ENCODE measurements around the gene PRMT7.
A peak's percentile ranks its signal among the peaks of the same experiment; 100 is the strongest.

PRMT7 gene

DNA sequence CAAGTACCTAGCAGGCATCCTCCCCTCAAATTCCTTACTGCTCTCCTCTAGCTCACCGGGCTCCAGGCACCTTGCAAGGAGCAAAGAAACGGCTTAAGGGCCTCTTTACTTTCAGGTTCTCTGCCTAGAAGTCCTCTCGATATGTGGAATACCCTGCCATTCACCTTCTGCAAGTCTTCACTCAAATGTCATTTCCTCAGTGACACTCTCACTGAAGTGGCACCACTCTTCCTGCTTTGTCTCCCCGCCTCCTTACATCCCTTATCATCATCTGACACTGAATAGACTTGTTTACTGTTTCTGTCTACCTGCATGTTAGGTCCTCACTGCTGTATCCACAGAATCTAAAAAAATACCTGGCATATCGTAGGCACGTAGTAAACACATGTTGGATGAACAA, 1.0 kb upstream of the PRMT7 start:
- DNase-seq = no peak

GRCh38 chr16:68310437-68310773, 414 bp upstream of the PRMT7 start:
- no peak for DNase-seq

DNA sequence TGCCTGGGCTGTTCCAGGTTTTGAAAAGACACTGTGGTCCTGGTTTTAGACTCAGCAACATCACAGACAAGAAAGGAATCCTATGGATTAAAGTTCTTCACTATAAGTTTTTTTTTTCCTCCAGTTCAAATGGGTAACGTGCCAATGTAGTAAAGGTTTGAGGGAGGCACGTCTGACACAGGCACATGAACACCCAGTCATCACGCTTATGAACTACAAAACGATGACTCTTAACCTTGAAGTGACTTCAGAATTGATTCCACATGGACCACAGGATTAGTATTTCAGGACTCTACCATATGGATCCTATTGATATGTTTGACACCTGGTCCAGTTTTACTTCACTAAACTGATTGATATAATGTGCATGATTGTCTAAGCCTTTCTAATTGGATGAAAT, 2.3 kb downstream of the PRMT7 start:
- no peak for DNase-seq

DNA sequence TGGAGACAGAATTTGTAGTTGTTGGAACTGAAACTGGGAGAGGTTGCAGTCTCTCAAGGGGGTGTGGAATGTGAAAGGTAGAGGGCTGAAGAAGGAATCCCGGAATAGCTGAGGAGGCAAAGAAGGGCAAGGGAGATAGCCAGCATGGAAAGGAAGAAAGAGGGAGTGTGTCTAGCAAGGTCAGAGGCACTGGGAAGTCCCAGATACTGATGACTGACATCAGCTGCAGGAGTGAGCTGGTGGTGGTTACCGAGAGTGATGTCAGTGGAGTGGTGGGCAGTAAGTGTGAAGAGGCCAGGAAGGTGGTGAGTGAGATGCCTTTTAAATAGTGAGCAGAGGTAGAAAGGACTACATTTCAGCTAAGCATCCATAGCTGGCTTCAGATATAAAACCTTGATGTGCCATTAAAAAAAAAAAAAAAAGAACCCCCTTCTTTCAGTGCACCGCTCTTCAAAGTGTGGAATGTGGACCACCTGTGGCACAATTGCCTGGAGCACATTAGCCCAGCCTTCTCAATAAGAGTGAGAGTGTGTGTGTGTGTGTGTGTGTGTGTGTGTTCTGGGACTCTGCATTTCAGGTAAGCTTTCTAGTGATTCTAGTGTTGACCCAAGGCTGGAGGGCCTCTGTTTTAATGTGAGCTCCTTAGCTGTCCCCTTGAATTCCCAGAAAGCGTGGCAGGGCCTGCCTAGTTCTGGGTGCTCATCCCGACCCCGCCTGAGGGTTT, 8.5 kb downstream of the PRMT7 start:
- no peak for DNase-seq

DNA sequence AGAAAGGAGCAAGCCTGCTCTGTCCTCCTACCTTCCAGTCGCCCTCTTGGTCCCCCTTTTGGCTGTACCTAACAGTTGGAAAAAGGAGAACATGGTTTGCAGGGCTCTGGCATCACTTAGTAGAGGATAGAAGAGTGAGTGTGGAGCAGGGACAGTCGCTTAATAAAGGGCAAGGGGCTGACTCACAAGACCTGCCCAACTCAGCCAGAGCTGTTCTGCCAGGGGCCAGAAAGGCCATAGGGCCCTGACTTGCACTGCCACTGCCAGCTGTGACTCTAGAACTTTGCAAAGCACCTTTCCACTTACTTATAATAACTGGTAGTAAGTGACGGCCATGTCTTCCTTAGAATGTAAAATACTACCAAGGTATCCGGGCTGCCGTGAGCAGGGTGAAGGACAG, 13.5 kb downstream of the PRMT7 start:
- no peak for DNase-seq

- no peak for DNase-seq
These were observed 14.1 kb downstream of the PRMT7 start for GRCh38 chr16:68324780-68325357.

GRCh38 chr16:68328151-68328859, 17.5 kb downstream of the PRMT7 start:
- peak; percentile 46 to 83 for DNase-seq

GRCh38 chr16:68328860-68329390, 18.1 kb downstream of the PRMT7 start:
- no peak for DNase-seq

DNA sequence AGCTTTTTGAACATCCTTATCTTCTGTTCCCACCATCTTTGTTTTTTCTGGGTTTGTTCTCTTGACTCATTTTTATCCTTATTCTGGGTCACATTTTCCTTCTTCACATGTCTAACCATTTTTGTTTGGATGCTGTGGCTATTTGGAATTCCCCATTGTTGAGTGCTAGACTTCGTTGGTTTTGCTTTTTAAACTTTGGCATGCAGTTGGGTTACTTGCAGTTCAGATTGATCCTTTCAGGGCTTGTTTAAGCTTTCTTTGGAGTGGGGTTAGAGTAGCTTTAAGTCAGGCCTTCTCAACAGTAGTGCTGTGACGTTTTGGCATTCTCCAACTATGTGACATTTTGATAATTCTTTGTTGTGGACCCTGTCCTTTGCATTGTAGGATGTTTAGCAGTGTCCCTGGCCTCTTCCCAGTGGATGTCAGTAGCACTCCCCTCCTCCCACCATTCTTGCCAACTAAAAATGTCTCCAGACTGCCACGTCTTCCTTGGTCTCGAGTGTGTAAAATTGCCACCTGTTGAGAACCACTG, 21.1 kb downstream of the PRMT7 start:
- DNase-seq = no peak

GRCh38 chr16:68332411-68333121, 21.7 kb downstream of the PRMT7 start:
- DNase-seq = no peak

GRCh38 chr16:68335175-68335574, 24.4 kb downstream of the PRMT7 start:
- no peak for DNase-seq

DNA sequence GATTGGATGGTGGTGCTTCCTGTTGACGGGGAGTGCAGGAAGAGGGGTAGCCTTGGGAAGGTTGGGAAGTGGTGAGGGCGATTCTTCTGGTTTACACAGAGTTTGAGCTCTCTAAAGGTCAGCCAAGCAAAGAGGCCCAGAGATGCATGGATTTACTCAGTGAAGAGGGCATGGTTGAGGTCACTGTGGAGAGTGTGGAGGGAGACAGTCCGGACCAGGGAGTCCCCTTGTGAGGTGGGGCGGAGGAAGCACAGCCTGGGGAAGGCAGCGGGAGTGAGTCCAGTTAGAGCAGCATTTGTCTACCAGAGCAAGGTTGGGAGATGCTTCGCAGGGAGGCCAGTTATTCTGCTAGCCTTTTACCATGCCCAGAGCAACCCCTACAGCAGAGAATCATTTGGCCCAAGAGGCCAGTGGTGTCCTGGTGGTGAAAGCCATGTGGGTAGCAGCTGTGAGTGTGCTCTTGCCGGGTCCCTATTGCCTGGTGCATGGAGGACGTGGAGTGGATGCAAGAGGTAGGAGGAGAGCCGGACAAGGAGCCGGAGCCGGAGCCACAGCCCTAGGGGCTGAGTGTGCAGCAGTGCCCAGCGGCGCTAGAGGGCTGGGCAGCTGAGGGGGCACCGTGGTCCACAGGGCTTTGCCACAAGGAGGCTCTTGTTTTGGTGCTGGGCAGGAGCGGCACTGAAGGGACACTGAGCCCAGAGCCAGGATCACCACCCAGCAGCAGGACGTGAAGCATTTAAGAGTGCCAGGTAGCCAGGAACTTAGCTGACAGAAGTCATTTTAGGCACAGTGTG, 27.7 kb downstream of the PRMT7 start:
- no peak for DNase-seq

DNA sequence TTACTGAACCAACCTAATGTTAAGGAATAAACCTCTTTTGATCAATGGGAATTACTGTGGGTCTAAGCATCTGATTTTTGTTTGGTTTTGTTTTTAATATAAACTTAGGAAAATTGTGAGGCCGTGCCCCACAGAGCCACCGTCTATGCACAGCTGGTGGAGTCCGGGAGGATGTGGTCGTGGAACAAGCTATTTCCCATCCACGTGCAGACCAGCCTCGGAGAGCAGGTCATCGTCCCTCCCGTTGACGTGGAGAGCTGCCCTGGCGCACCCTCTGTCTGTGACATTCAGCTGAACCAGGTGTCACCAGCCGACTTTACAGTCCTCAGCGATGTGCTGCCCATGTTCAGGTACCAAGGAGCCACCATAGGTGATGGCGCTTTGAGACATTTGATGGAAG, 28.4 kb downstream of the PRMT7 start:
- no peak for DNase-seq

DNA sequence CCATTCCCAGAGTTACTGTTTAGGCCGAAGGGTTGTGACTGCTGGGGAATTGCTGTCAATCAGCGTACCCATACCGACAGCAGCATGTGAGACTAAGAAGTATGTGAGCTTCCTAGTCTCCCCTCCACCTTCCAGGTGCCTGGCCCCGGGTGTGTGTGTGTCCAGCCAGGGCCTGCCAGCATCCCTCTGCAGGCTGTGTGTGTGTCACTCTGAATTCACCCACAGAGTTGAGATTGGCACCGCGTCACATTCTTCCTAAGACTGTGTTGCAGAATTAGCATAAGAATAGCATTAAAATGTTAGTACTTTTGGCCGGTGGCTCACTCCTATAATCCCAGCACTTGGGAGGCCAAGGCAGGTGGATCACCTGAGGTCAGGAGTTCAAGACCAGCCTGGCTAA, 31.8 kb downstream of the PRMT7 start:
- no peak for DNase-seq

GRCh38 chr16:68343137-68343536, 32.3 kb downstream of the PRMT7 start:
- DNase-seq = no peak

GRCh38 chr16:68344252-68344651, 33.4 kb downstream of the PRMT7 start:
- no peak for DNase-seq

DNA sequence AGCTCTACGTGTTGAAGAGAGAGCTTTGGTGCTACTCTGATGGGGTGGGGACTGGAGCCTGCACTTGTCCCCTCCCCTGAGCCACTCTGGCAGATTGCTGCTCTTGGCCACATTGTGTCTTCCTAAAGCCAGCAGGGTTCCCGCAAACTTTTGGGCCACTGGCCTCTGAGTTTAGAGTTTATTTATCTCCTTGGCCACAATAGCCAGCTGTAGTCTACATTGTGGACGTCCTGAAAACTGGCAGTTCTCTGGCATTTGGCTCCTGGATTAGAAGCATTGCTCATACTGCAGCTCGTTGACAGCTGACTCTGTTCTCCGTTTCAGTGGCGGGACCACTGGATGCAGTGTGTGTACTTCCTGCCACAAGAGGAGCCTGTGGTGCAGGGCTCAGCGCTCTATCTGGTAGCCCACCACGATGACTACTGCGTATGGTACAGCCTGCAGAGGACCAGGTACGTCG, 34.6 kb downstream of the PRMT7 start:
- DNase-seq = no peak

DNA sequence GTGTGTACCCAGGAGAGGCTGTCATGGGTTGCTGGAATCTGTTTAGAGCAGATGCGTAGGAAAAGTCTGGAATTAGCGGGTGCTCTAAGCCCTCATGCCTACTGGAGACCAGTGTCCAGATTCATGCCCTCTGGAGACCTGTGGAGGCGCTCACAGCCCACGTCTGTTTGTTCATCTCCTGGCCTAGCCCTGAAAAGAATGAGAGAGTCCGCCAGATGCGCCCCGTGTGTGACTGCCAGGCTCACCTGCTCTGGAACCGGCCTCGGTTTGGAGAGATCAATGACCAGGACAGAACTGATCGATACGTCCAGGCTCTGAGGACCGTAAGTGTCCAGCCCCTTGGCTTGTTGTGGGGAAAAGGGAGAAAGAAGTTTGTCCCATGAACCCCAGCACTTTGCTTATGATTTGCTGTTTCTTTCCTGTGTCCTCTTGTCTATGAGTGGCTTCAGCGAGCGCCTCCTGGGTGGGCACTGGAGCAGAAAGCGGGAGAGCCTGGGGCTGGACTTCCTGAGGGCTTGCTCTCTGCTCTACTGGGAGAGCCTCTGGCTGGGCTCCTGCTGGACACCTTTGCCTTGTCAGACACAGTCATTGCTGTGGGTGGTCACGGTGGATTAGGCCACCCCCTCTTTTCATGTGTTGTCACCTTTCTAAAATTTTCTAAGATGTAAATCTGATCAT, 35.3 kb downstream of the PRMT7 start:
- DNase-seq = no peak

DNA sequence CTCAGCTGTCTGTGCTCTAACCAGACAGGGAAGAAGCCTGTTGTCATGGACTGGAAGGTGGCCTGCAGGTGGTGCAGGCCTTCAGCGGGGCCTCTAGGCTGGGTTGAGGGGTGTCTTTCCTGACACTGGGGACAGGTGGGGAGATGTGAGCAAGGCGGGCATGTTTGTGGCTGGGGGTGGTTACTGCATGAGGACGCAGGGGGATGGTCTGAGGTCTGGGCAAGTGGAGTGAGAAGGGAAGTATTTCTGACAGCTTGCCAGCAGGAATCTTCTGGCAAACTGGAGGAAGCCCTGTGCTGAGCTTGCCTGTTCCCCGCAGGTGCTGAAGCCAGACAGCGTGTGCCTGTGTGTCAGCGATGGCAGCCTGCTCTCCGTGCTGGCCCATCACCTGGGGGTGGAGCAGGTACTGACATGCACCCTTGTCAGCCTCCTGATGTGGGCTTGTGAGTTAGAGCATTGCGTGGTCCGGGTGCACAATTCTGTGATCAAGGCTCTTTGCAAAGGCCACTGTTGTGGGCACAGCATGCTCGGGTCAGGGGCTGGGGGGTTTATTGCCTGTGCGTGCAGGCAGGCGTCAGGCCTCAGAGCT, 36.2 kb downstream of the PRMT7 start:
- no peak for DNase-seq

DNA sequence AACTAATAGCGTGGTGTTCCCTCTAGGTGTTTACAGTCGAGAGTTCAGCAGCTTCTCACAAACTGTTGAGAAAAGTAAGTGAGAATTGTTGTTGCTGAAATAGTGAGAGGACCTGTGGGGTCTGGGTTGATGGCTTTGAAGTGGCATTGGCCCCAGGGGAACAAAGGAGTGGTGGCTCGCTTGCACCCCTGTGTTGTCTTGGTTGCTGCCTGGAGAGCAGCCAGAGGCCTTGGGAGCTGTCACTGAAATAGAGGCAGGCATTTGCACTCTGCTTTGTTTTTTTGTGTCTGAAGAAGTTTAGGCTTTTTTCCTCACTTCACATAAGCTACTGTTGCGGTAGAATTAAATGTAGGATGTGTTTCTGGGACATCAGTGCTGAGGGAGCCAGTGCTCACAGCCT, 36.8 kb downstream of the PRMT7 start:
- no peak for DNase-seq

Data from NCI-H526 (cell line).